ENCODE data around the gene ANXA9. TPM values are rescaled to one million over a fixed set of nuclear protein-coding genes. Genes with fewer than 3 reads are reported as not detected.

The ANXA9 gene
- total and polyA plus RNA-seq, 2 of the 4 experiments (the other 2 are of a cell fraction), result 0.21 to 0.36 TPM

DNA sequence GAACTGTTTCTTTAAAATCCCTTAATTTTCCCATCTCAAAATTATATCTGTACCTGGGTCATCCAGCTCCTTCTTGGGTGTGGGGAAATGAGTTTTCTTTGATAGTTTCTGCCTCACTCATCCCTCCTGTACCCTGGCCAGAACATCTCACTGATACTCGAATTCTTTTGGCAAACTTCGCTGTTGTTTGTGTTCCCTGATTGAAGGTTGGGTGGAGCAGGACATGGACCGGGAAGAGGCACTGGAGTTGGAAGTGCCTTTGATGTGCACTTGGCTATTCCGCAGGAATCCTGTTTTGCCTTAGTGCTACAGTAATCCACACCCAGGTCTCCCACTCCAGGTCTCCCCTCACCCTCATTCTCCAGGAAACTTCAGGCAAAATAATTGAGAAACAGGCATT is 13.4 kb downstream of the ANXA9 start:
- dilution Hi-C loops (cut with HindIII; ENCODE audit: low sequenced_read_pairs, unreplicated experiment) (no loop called here), intact Hi-C loops (cut with micrococcal nuclease) (no loop called here), in situ Hi-C loops (cut with MboI; ENCODE audit: low sequenced_read_pairs) (no loop called here)
- no peak overlapping the region for H3K56ac ChIP-seq (ENCODE audit: extremely low read depth, insufficient read depth, low read length)
- WGBS, 2 experiments (ENCODE audit: extremely low coverage in 2 of 2, insufficient read length in 1 of 2), result no CpG with 5 or more reads among the region's 4 CpGs
- H2AK5ac ChIP-seq (ENCODE audit: low read depth, low read length), result no peak overlapping the region
- no peak overlapping the region for H4K8ac ChIP-seq (ENCODE audit: low read depth in 2 of 2, low read length in 2 of 2)
- no peak overlapping the region for H2BK5ac ChIP-seq (ENCODE audit: low read depth, low read length, poor library complexity, severe bottlenecking)
- H3K18ac ChIP-seq (ENCODE audit: low read depth, low read length), result no peak overlapping the region
- H3K27me3 ChIP-seq (ENCODE audit: control insufficient read depth, insufficient read depth, low read length), result no peaks in the 10 kb centered on the region
- H4K91ac ChIP-seq (ENCODE audit: insufficient read depth, low read depth, low read length), result no peak overlapping the region
- no peak overlapping the region for H3K14ac ChIP-seq (replicated peaks; ENCODE audit: low read depth, low read length)
- TF ChIP-seq MXI1 (IDR thresholded peaks at IDR 0.05; ENCODE audit: borderline replicate concordance, low read depth, low read length) (no peak), POLR2A (IDR thresholded peaks at IDR 0.05; ENCODE audit: low read depth, low read length) (no peak), SMC3 (IDR thresholded peaks at IDR 0.05; ENCODE audit: low read depth, low read length) (no peak), CEBPB (IDR thresholded peaks at IDR 0.05; ENCODE audit: low read depth, low read length) (no peak), RFX5 (IDR thresholded peaks at IDR 0.05; ENCODE audit: low read depth, low read length) (no peak), ELK1 (IDR thresholded peaks at IDR 0.05; ENCODE audit: borderline replicate concordance, low read depth, low read length) (no peak), FOS (IDR thresholded peaks at IDR 0.05; ENCODE audit: low read depth, low read length) (no peak), RAD21 (IDR thresholded peaks at IDR 0.05; ENCODE audit: low read length) (no peak), MAFK (IDR thresholded peaks at IDR 0.05; ENCODE audit: low read depth, low read length) (no peak), USF2 (IDR thresholded peaks at IDR 0.05; ENCODE audit: low read depth, low read length) (no peak), RCOR1 (IDR thresholded peaks at IDR 0.05; ENCODE audit: insufficient replicate concordance, low read length) (no peak), NFE2L2 (IDR thresholded peaks at IDR 0.05; ENCODE audit: low read depth, low read length) (no peak), CHD1 (IDR thresholded peaks at IDR 0.05; ENCODE audit: low read depth, low read length) (no peak), MAZ (IDR thresholded peaks at IDR 0.05; ENCODE audit: borderline replicate concordance, low read depth, low read length) (no peak), BHLHE40 (IDR thresholded peaks at IDR 0.05; ENCODE audit: low read depth, low read length) (no peak)
- TF ChIP-seq, protein P1, sequence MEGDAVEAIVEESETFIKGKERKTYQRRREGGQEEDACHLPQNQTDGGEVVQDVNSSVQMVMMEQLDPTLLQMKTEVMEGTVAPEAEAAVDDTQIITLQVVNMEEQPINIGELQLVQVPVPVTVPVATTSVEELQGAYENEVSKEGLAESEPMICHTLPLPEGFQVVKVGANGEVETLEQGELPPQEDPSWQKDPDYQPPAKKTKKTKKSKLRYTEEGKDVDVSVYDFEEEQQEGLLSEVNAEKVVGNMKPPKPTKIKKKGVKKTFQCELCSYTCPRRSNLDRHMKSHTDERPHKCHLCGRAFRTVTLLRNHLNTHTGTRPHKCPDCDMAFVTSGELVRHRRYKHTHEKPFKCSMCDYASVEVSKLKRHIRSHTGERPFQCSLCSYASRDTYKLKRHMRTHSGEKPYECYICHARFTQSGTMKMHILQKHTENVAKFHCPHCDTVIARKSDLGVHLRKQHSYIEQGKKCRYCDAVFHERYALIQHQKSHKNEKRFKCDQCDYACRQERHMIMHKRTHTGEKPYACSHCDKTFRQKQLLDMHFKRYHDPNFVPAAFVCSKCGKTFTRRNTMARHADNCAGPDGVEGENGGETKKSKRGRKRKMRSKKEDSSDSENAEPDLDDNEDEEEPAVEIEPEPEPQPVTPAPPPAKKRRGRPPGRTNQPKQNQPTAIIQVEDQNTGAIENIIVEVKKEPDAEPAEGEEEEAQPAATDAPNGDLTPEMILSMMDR (conservative IDR thresholded peaks at IDR 0.05; ENCODE audit: low read depth, low read length), result no peak
- ChIA-PET CTCF (interaction anchor here (0.9 to 4.3 kb wide), 2 partner anchors 11 to 38 kb away, joined by 4 to 24 read pairs; partner anchors contain the start of gene MINDY1), POLR2A (ENCODE audit: unreplicated experiment) (interaction anchor here (0.6 kb wide), 1 partner anchor 458 kb away, joined by 7 read pairs; no protein-coding TSS in a partner anchor)
- no peaks in the 10 kb centered on the region for H3K9me3 ChIP-seq (ENCODE audit: control insufficient read depth, insufficient read depth, low read length)
- ATAC-seq (ENCODE audit: low read depth) (no peak), DNase-seq (no peak)
- no peak overlapping the region for H4K5ac ChIP-seq (ENCODE audit: low read depth, low read length)
- H2BK15ac ChIP-seq (ENCODE audit: low read depth, low read length), result no peak overlapping the region
- no peaks in the 10 kb centered on the region for H3K79me1 ChIP-seq (ENCODE audit: low read depth in 1 of 2, low read length in 2 of 2)
- no peaks in the 10 kb centered on the region for H4K20me1 ChIP-seq (ENCODE audit: insufficient read depth, low read length)
- H2AFZ ChIP-seq (replicated peaks; ENCODE audit: low read length, poor library complexity), result peak overlapping the region; percentile 58
- H2BK120ac ChIP-seq (ENCODE audit: low read depth, low read length), result no peak overlapping the region; the same call in 1 of the 2 replicates
- H2BK20ac ChIP-seq (ENCODE audit: low read depth, low read length), result no peak overlapping the region
- H3K4me1 ChIP-seq (ENCODE audit: control insufficient read depth, insufficient read depth, low read length), result peaks cover 1% of the 10 kb centered on the region; the same call in 1 of the 2 replicates
- BruUV-seq (replicated peaks), result no TSS peak
- H3K27ac ChIP-seq (ENCODE audit: insufficient read depth, low read length), result no peak overlapping the region
- peaks cover 26% of the 10 kb centered on the region for H3K36me3 ChIP-seq (ENCODE audit: control insufficient read depth, insufficient read depth, low read length)
- H2AK9ac ChIP-seq (replicated peaks; ENCODE audit: low read depth, low read length, poor library complexity), result peak overlapping the region; percentile 87
- H3K9ac ChIP-seq (ENCODE audit: low read depth, low read length), result no peak overlapping the region
- H3K4ac ChIP-seq (ENCODE audit: low read depth, low read length), result no peak overlapping the region; the same call in 1 of the 2 replicates
- H3K4me2 ChIP-seq (ENCODE audit: low read depth, low read length), result no peak overlapping the region
- peaks cover 8% of the 10 kb centered on the region; the same call in 1 of the 2 replicates for H3K9me1 ChIP-seq (ENCODE audit: insufficient read depth, low read length)
- no peak overlapping the region for H3K23ac ChIP-seq (ENCODE audit: low read depth, low read length)
- H3K4me3 ChIP-seq (ENCODE audit: insufficient read depth, low read depth, low read length), result no peak overlapping the region

Data from IMR-90 (cell line).